ENCODE measurements around the gene DDOST. TPM values are rescaled to one million over a fixed set of nuclear protein-coding genes. Genes with fewer than 3 reads are reported as not detected.
A peak's percentile ranks its signal among the peaks of the same experiment; 100 is the strongest.

DDOST gene
- total RNA-seq, 2 experiments from 2014 or later, result 137 to 170 TPM

DNA sequence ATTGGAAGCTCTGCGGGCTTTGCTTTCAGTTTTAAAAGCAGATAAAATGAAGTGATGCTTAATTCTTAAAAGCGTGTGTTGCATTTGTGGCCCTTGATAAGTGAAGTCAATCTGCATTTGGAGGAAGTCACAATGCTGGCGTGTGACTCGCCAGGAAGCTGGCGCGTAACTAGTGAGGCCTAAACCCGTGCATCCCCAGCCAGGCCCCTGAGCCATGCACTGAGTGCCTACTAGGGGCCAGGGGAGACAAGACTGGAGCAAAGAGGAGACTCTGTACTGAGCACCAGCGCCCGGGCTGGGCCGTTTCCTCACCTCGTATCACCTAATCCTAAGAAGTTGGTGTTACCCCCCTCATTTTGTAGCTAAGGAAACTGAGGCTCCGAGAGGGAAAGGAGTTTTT is 4.6 kb upstream of the DDOST start:
- no peak for DNase-seq
- H3K36me3 Mint-ChIP-seq, result peaks cover 1% of the 10 kb centered on the region
- H3K4me1 Mint-ChIP-seq, result peaks cover 16% of the 10 kb centered on the region
- no peak for ATAC-seq
- no peaks in the 10 kb centered on the region for H3K9me3 Mint-ChIP-seq (ENCODE audit: low read depth)
- CTCF ChIA-PET, result interaction anchor here (0.8 to 3.3 kb wide), 3 partner anchors 32 to 530 kb away, joined by 5 to 12 read pairs (median 11); partner anchors contain the start of gene PINK1
- no peak overlapping the region for H3K4me3 Mint-ChIP-seq
- H3K27ac Mint-ChIP-seq, result no peak overlapping the region
- H3K27me3 Mint-ChIP-seq, result no peaks in the 10 kb centered on the region

DNA sequence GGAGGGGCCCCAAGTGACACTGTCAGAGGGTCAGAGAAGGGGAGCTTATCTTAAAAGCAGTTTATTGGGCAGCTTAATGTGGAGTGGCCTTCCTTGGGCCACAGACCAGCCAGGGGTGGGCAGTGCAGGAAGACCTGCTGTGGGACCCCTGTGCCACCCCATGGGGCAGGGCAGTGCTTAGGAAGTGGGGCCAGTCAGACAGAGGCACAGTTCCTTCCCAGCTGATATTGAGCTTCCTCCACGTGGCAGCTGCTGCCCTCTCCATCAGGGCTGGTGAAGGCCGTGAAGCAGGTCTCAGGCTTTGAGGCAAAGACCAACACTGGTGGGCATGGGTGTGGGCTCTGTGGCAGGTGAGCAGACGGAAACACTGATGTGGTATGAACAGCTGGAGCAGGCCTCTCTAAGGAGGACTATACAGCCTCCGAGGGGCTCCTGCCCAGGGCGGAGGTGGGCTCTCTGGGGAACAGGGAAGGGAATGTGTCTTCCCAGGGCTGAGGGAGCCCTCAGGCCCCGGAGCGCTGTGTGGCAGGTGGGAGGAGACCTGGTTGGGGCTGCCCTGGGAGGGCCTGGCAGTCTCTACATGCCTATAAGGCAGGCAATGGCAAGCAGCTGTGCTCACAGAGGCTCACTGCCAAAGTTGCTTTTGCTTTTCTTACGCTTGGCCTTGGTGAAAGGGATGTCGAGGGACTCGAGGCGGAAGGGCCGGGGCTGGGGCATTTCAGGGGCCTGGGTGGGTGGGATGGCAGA is 3.0 kb upstream of the DDOST start:
- Mint-ChIP-seq H3K9me3 (ENCODE audit: low read depth) (no peaks in the 10 kb centered on the region), H3K27ac (no peak overlapping the region), H3K27me3 (no peaks in the 10 kb centered on the region), H3K4me3 (no peak overlapping the region), H3K4me1 (peaks cover 31% of the 10 kb centered on the region), H3K36me3 (peaks cover 10% of the 10 kb centered on the region)
- DNase-seq (no peak), ATAC-seq (no peak)
- CTCF ChIA-PET, result interaction anchor here (2.3 to 3.3 kb wide), 2 partner anchors 31 to 33 kb away, joined by 8 to 11 read pairs; partner anchors contain the start of gene PINK1

DNA sequence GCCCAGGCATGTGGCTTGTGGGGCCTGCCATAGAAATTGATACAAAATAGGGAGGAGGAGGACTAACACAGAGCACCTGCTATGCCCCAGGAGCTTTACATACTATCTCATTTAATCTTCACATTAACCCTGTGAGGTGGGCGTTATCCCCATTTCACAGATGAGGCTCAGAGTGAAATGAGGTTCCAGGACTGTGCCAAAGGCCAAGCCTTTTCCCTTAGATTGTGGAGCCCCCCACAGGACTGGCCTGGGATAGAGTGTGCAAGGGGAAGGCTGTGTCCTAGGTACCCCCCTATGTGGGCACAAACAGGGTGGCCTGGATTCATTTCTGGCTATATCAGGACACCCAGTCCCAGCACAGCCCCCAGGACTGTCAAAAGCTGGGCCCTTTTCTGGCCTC is 2.2 kb upstream of the DDOST start:
- no peak overlapping the region for H3K27ac Mint-ChIP-seq
- no peak overlapping the region for H3K4me3 Mint-ChIP-seq
- H3K36me3 Mint-ChIP-seq, result peaks cover 10% of the 10 kb centered on the region
- no peaks in the 10 kb centered on the region for H3K9me3 Mint-ChIP-seq (ENCODE audit: low read depth)
- CTCF ChIA-PET, result interaction anchor here (2.3 to 3.3 kb wide), 2 partner anchors 30 to 34 kb away, joined by 8 to 11 read pairs; partner anchors contain the start of gene PINK1
- DNase-seq, result no peak
- H3K4me1 Mint-ChIP-seq, result peaks cover 36% of the 10 kb centered on the region
- ATAC-seq, result no peak
- H3K27me3 Mint-ChIP-seq, result no peaks in the 10 kb centered on the region

DNA sequence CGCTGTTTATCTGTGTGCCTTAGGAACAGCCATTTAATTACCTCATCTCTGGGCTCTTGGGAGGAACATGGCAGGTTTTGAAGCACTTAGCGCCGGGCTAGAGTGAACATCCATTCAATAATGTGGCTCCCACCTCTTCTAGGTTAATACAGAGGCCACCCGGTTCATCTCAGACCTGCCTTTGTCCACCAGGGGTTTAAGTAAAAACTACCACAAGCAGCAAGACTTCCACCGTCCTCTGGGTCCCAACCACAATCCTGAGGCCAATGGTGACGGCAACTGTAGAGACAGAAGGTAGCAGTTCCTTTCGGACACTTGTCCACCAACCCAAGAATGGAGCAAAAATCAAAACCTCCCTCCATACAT is 924 bp upstream of the DDOST start:
- CTCF ChIA-PET, result interaction anchor here (1.0 to 6.2 kb wide), 5 partner anchors 16 to 154 kb away, joined by 3 to 39 read pairs (median 7); partner anchors contain the start of genes MUL1 and PINK1
- Mint-ChIP-seq H3K4me1 (peaks cover 38% of the 10 kb centered on the region), H3K4me3 (peak overlapping the region; percentile 83), H3K9me3 (ENCODE audit: low read depth) (no peaks in the 10 kb centered on the region), H3K27ac (peak overlapping the region; percentile 99), H3K36me3 (peaks cover 13% of the 10 kb centered on the region), H3K27me3 (no peaks in the 10 kb centered on the region)
- DNase-seq, result no peak
- ATAC-seq, result no peak

DNA sequence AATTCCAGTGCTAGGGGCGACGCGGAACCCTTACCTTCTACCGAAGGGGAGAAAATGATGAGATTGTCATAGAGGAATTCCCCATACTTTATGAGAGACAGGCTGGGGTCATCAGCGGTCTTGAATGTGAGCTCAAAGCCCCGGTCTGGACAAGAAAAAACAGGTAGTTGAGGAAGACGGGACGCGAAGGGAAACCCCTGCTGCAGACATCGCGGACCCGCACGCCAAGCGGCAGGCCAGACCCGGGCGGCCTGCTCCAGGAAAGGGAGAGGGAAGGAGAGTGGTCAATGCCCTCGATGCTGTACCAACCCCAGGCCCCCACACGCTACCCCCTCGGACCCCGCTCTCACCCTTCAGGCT is 342 bp downstream of the DDOST start:
- Mint-ChIP-seq H3K4me1 (peaks cover 37% of the 10 kb centered on the region), H3K9me3 (ENCODE audit: low read depth) (no peaks in the 10 kb centered on the region), H3K36me3 (peaks cover 26% of the 10 kb centered on the region), H3K27me3 (no peaks in the 10 kb centered on the region), H3K4me3 (peak overlapping the region; percentile 83), H3K27ac (peak overlapping the region; percentile 99)
- DNase-seq (no peak), ATAC-seq (peak; percentile 4)
- CTCF ChIA-PET, result interaction anchor here (0.6 to 6.2 kb wide), 8 partner anchors 9 to 534 kb away, joined by 3 to 39 read pairs (median 6); partner anchors contain the start of genes MUL1 and PINK1

DNA sequence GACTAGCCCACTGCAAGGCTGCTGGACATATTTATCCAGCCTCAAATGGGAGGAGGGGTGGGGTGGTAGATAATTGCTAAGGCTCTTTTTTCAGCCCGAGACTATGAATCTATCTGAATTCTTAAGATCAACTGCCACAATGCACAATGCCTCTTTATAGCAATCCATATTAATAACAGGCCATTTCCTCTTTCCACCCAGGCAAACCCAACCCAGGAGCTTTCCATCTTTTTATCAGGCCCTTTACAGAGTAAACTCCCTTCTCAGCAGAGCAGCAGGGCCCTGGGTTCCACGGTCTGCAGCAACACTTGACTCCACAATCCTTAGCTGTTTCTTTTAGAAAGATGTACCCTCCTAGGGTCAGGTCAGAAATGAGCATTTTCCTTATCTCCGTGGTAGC is 806 bp downstream of the DDOST start:
- peaks cover 28% of the 10 kb centered on the region for H3K36me3 Mint-ChIP-seq
- peaks cover 37% of the 10 kb centered on the region for H3K4me1 Mint-ChIP-seq
- DNase-seq, result no peak
- no peaks in the 10 kb centered on the region for H3K9me3 Mint-ChIP-seq (ENCODE audit: low read depth)
- CTCF ChIA-PET, result interaction anchor here (0.6 to 6.2 kb wide), 9 partner anchors 9 to 535 kb away, joined by 3 to 39 read pairs (median 6); partner anchors contain the start of genes MUL1 and PINK1
- H3K4me3 Mint-ChIP-seq, result peak overlapping the region; percentile 83
- ATAC-seq, result no peak
- peak overlapping the region; percentile 99 for H3K27ac Mint-ChIP-seq
- no peaks in the 10 kb centered on the region for H3K27me3 Mint-ChIP-seq

DNA sequence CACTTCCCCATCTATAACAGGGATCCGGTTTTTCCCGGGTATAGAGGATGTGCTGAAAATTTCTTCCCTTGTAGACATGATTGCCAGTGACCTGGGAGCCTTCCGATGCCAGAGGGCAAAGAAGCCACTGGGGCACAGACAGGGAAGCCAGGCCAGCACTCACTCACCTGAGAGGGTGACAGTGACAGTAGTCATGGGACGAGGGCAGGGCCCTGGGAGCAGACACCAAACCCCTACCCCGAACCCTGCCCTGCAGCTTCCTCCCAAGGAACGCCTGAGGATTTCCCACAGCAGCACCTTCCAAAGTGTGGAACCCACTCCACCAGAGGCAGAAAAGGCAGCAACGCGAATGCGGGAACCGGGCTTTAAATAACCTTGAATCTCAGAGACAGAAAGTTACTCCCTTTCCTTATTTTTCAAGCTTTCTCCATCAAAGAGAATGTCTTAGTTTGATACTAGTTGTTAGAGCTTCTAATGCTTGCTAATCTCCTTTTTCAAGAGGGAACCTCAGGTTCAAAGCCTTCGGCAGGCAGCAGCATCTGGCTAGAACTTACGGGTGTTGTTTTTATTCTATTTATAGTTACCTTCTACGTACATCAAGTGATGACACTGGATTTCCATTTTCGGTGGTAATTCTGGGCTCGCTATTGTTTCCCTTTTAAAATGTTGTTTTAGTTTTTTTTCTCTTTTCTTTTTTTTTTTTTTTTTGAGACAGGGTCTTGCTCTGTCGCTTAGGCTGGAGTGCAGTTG is 2.8 kb downstream of the DDOST start:
- H3K36me3 Mint-ChIP-seq, result peaks cover 35% of the 10 kb centered on the region
- DNase-seq (no peak), ATAC-seq (no peak)
- H3K4me3 Mint-ChIP-seq, result no peak overlapping the region
- H3K9me3 Mint-ChIP-seq (ENCODE audit: low read depth), result no peaks in the 10 kb centered on the region
- CTCF ChIA-PET, result interaction anchor here (1.4 to 6.2 kb wide), 3 partner anchors 19 to 38 kb away, joined by 5 to 39 read pairs (median 8); partner anchors contain the start of gene PINK1
- H3K27ac Mint-ChIP-seq, result no peak overlapping the region
- no peaks in the 10 kb centered on the region for H3K27me3 Mint-ChIP-seq
- H3K4me1 Mint-ChIP-seq, result peaks cover 37% of the 10 kb centered on the region

DNA sequence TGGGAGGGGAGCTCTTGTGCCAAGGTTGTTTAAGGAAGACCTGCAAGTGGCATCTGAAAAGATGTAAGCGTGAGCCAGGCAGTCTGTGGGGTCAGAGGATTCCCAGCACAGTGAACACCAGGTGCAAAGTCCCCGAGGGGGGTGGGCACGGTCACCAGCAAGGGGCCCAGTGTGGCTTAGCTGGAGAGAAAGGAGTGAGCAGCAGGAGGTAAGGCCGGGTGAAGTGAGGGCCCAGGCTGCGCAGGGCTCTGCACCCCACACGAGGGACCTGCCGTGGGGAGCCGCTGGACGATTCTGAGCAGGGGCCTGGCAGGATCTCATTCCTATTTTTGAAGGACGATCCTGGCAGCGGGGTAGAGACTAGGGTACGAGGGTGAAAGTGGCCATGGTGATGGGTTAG is 4.1 kb downstream of the DDOST start:
- no peaks in the 10 kb centered on the region for H3K27me3 Mint-ChIP-seq
- peaks cover 29% of the 10 kb centered on the region for H3K4me1 Mint-ChIP-seq
- no peaks in the 10 kb centered on the region for H3K9me3 Mint-ChIP-seq (ENCODE audit: low read depth)
- DNase-seq (no peak), ATAC-seq (no peak)
- H3K36me3 Mint-ChIP-seq, result peaks cover 47% of the 10 kb centered on the region
- no peak overlapping the region for H3K4me3 Mint-ChIP-seq
- no peak overlapping the region for H3K27ac Mint-ChIP-seq
- CTCF ChIA-PET, result interaction anchor here (6.2 kb wide), 1 partner anchor 24 kb away, joined by 39 read pairs; the partner anchor contains the start of gene PINK1

DNA sequence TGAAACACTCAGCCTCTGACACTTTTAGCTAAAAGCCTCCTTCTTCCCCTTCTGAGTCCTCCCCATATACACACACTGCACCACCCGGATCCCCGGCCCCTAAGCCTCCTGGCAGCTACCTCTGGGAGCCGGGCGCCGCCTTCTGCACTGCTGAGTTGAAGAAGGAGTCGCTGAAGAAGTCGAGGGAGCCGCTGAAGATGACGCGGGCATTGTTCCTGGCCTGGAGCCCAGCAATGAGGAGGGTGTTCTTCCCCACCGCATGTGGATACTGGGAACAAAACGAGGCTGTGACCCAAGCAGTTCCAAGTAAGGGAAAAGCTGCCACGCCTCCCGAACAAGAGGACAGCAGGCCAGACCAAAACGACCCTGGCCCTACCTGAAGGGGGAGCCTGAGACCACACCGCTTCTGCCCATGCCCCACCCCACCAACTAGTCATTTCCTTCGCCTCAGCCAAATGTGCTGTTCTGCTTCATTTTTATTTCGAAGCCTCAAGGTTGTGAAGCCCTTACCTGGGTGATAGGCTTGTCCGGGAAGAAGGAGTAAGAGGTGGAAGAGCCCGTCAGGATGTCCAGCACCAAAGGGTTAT is 7.0 kb downstream of the DDOST start:
- no peak for DNase-seq
- H3K4me3 Mint-ChIP-seq, result no peak overlapping the region
- no peak for ATAC-seq
- no peaks in the 10 kb centered on the region for H3K27me3 Mint-ChIP-seq
- H3K4me1 Mint-ChIP-seq, result peaks cover 11% of the 10 kb centered on the region
- H3K27ac Mint-ChIP-seq, result no peak overlapping the region
- H3K36me3 Mint-ChIP-seq, result peaks cover 52% of the 10 kb centered on the region
- CTCF ChIA-PET, result no interaction called here
- H3K9me3 Mint-ChIP-seq (ENCODE audit: low read depth), result no peaks in the 10 kb centered on the region

DNA sequence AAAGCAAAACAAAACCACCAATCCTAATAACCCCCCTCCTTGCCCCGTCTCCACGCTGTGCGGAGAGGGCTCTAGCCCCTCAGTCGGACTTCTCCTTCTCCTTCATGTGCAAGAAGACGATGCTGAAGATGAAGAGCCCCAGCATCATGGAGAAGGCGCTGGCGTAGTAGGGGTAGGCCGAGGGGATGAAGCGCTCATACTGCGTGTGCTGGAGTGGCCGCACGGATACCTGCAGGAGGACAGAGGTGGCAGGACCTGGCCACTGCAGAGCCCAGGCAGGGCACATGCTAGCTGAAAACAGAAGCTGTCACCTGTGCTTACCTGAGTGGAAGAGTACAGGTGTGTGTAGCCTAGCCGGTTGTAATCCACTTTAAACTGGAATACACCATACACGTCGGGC is 8.9 kb downstream of the DDOST start:
- Mint-ChIP-seq H3K4me3 (no peak overlapping the region), H3K9me3 (ENCODE audit: low read depth) (no peaks in the 10 kb centered on the region), H3K36me3 (peaks cover 53% of the 10 kb centered on the region)

DNA sequence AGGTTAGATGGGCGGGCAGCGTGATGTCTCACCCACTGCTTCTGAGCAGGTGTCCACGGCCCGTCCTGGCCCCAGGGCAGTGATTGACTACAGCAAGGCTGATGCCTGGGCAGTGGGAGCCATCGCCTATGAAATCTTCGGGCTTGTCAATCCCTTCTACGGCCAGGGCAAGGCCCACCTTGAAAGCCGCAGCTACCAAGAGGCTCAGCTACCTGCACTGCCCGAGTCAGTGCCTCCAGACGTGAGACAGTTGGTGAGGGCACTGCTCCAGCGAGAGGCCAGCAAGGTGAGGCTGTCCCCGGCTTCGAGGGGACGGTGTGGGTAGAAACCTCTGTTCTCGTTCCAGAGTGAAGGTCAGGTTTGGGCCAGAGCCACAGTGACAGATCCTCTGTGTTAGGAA is 12.2 kb downstream of the DDOST start:
- Mint-ChIP-seq H3K9me3 (ENCODE audit: low read depth) (no peaks in the 10 kb centered on the region), H3K27me3 (no peaks in the 10 kb centered on the region), H3K4me3 (no peak overlapping the region), H3K27ac (no peak overlapping the region), H3K4me1 (no peaks in the 10 kb centered on the region), H3K36me3 (peaks cover 29% of the 10 kb centered on the region)
- CTCF ChIA-PET, result interaction anchor here (2.3 kb wide), 1 partner anchor 48 kb away, joined by 12 read pairs; no protein-coding TSS in a partner anchor
- DNase-seq (no peak), ATAC-seq (no peak)

More for the DNA sequence above, 8.9 kb downstream of the DDOST start:
- CTCF ChIA-PET, result no interaction called here
- Mint-ChIP-seq H3K27me3 (no peaks in the 10 kb centered on the region), H3K4me1 (peaks cover 4% of the 10 kb centered on the region), H3K27ac (no peak overlapping the region)
- DNase-seq (no peak), ATAC-seq (no peak)

DNA sequence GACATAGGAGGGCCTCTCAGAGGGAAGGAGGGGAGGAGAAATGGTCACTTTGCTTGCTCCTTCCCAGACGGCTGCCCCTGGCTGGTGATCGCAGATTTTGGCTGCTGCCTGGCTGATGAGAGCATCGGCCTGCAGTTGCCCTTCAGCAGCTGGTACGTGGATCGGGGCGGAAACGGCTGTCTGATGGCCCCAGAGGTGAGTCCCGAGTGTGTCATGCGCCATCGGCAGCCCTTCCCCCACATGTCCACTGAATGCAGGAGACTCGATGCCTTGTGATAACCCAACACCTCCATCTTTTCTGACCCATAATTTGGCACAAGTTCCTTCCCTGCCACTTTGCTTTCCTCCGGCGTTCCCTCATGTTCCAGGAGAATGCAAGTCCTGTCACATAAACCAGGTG is 12.7 kb downstream of the DDOST start:
- CTCF ChIA-PET, result interaction anchor here (0.9 kb wide), 1 partner anchor 12 kb away, joined by 3 read pairs; no protein-coding TSS in a partner anchor
- Mint-ChIP-seq H3K4me3 (no peak overlapping the region), H3K9me3 (ENCODE audit: low read depth) (no peaks in the 10 kb centered on the region), H3K27me3 (no peaks in the 10 kb centered on the region), H3K27ac (no peak overlapping the region), H3K36me3 (peaks cover 29% of the 10 kb centered on the region), H3K4me1 (no peaks in the 10 kb centered on the region)
- DNase-seq (no peak), ATAC-seq (no peak)

DNA sequence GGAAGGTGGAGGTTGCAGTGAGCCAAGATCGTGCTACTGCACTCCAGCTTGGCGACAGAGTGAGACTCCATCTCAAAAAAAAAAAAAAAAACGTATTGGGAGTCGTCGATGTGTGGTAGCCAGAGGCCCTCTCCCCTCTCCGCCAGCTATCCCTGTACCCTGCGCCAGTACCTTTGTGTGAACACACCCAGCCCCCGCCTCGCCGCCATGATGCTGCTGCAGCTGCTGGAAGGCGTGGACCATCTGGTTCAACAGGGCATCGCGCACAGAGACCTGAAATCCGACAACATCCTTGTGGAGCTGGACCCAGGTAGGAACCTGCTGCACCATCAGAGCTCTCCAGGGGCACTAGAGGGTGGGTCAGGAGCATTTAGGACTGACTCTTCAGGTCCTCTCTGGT is 15.8 kb downstream of the DDOST start:
- peaks cover 6% of the 10 kb centered on the region for H3K36me3 Mint-ChIP-seq
- H3K9me3 Mint-ChIP-seq (ENCODE audit: low read depth), result no peaks in the 10 kb centered on the region
- H3K4me3 Mint-ChIP-seq, result no peak overlapping the region
- H3K27me3 Mint-ChIP-seq, result no peaks in the 10 kb centered on the region
- no peaks in the 10 kb centered on the region for H3K4me1 Mint-ChIP-seq
- DNase-seq, result no peak
- ATAC-seq, result no peak
- CTCF ChIA-PET, result interaction anchor here (1.8 to 2.3 kb wide), 2 partner anchors 11 to 16 kb away, joined by 7 to 9 read pairs; no protein-coding TSS in a partner anchor
- H3K27ac Mint-ChIP-seq, result no peak overlapping the region

All from activated CD8-positive, alpha-beta memory T cell treated with anti-CD3 and anti-CD28 coated beads, Interleukin-2, amount 10 ng/mL, durations not matched to agents 7 days and 5 days (primary cell).